ENCODE measurements around the gene ANXA8. TPM values are rescaled to one million over a fixed set of nuclear protein-coding genes. Genes with fewer than 3 reads are reported as not detected.

The ANXA8 gene
- total RNA-seq, 6 experiments from 2014 or later, result 0.38 to 1.7 (median 0.72) TPM

GRCh38 chr10:47425813-47426419 lies 58.0 kb downstream of the ANXA8 start:
- TF ChIP-seq POLR2A (IDR thresholded peaks at IDR 0.05) (no peak), CTCF (IDR thresholded peaks at IDR 0.05) (no peak)
- no peak overlapping the region for H3K4me3 ChIP-seq
- intact Hi-C loops (cut with DNase I), result no loop called here
- DNase-seq (no peak), ATAC-seq (no peak)
- no peaks in the 10 kb centered on the region for H3K36me3 ChIP-seq
- no peak overlapping the region for H3K27ac ChIP-seq
- no peaks in the 10 kb centered on the region for H3K27me3 ChIP-seq
- no peaks in the 10 kb centered on the region for H3K9me3 ChIP-seq
- WGBS (ENCODE audit: insufficient coverage, low coverage, low lambda C conversion rate, missing lambda C conversion rate), result 72% methylated on average over 3 of the region's 4 CpGs
- H3K4me1 ChIP-seq, result no peaks in the 10 kb centered on the region

- no peak for TF ChIP-seq POLR2A (IDR thresholded peaks at IDR 0.05)
- TF ChIP-seq CTCF (IDR thresholded peaks at IDR 0.05), result no peak
- no peak overlapping the region for H3K4me3 ChIP-seq
- intact Hi-C loops (cut with DNase I), result no loop called here
- no peaks in the 10 kb centered on the region for H3K9me3 ChIP-seq
- no peak for DNase-seq
- no peak for ATAC-seq
- no peaks in the 10 kb centered on the region for H3K27me3 ChIP-seq
- H3K4me1 ChIP-seq, result no peaks in the 10 kb centered on the region
- H3K27ac ChIP-seq, result no peak overlapping the region
- no peaks in the 10 kb centered on the region for H3K36me3 ChIP-seq
- WGBS (ENCODE audit: insufficient coverage, low coverage, low lambda C conversion rate, missing lambda C conversion rate), result 65% methylated on average over 7 of the region's 8 CpGs
These were observed 59.7 kb downstream of the ANXA8 start for GRCh38 chr10:47424231-47424630.

GRCh38 chr10:47423476-47423875 lies 60.4 kb downstream of the ANXA8 start:
- WGBS (ENCODE audit: insufficient coverage, low coverage, low lambda C conversion rate, missing lambda C conversion rate), result 75% methylated on average over 2 of the region's 4 CpGs
- Histone ChIP-seq H3K36me3 (no peaks in the 10 kb centered on the region), H3K9me3 (no peaks in the 10 kb centered on the region), H3K27me3 (no peaks in the 10 kb centered on the region), H3K27ac (no peak overlapping the region), H3K4me3 (no peak overlapping the region), H3K4me1 (no peaks in the 10 kb centered on the region)
- intact Hi-C loops (cut with DNase I), result no loop called here
- TF ChIP-seq CTCF (IDR thresholded peaks at IDR 0.05) (no peak), POLR2A (IDR thresholded peaks at IDR 0.05) (no peak)
- ATAC-seq, result no peak
- no peak for DNase-seq

GRCh38 chr10:47421057-47421952 lies 62.6 kb downstream of the ANXA8 start:
- TF ChIP-seq POLR2A (IDR thresholded peaks at IDR 0.05) (no peak), CTCF (IDR thresholded peaks at IDR 0.05) (no peak)

More at GRCh38 chr10:47421057-47421952, 62.6 kb downstream of the ANXA8 start:
- Histone ChIP-seq H3K4me3 (no peak overlapping the region), H3K27me3 (no peaks in the 10 kb centered on the region), H3K4me1 (no peaks in the 10 kb centered on the region), H3K27ac (no peak overlapping the region), H3K36me3 (no peaks in the 10 kb centered on the region), H3K9me3 (no peaks in the 10 kb centered on the region)
- no peak for DNase-seq
- ATAC-seq, result no peak
- 59% methylated on average over 5 of the region's 7 CpGs for WGBS (ENCODE audit: insufficient coverage, low coverage, low lambda C conversion rate, missing lambda C conversion rate)
- intact Hi-C loops (cut with DNase I), result no loop called here
